HG03139 (cell line): ENCODE results near the gene ABI3.

ENCODE experiments used
- ATAC-seq: cut with Tn5 transposase; IDR thresholded peaks from one replicate; pipeline ENCODE4 v1.9.1; 2021; ENCODE audit not compliant: unreplicated experiment

The ABI3 gene

GRCh38 chr17:49224198-49224996 lies 13.9 kb downstream of the ABI3 start:
- ATAC-seq, result no peak

DNA sequence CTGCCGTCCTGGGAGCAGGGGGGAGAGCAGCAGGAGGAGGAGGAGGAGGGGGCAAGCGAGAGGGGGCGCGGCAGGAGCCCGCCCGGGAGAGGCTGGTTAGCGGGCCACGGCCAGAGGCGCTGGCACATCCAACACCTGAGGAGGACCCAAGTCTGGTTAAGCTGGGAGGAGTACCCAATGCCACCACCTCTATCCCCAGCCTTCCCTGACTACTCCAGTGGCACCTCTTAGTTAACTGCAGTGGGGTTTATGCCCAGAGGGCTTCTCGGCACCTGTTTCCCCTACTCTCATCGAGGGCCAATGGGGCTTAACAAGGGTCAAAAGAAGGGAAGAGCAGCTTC lies 14.5 kb downstream of the ABI3 start:
- no peak for ATAC-seq

DNA sequence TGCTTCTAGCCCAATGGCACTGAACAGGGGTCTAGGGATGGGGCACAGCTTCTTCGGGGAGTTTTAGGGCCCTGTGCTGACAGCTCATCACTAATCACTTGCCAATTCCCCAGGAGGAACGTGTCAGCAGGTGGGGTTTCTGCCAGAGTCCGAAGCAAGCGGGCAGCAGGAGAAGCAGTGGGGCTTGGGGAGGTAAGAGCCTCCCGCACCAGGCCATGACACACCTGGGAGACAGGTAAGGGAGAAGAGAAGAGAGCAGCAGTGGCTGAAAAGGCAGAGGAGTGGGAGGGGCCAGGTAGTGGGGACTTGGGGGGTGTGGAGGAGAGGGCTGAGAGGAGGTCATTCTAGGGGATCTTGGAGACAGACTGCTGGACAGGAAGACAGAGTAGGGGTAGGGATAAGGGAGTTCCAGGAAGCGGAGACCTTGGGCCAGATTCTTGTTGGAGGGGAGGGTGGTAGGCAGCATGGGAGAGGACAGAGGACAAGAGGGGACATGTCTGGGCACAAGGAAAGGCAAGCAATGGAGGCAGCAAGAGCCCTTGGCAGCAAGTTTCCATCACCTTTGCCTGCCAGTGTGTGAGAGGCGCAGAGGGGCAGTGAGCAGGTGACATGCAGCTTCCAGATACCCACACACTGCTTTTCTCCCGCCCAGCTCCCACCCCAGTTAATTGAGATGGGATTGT lies 15.2 kb downstream of the ABI3 start:
- ATAC-seq, result no peak

GRCh38 chr17:49226771-49227435 lies 16.4 kb downstream of the ABI3 start:
- no peak for ATAC-seq

- no peak for ATAC-seq
Observed at GRCh38 chr17:49227436-49228261, 17.1 kb downstream of the ABI3 start.

GRCh38 chr17:49229076-49229804 lies 18.7 kb downstream of the ABI3 start:
- no peak for ATAC-seq

DNA sequence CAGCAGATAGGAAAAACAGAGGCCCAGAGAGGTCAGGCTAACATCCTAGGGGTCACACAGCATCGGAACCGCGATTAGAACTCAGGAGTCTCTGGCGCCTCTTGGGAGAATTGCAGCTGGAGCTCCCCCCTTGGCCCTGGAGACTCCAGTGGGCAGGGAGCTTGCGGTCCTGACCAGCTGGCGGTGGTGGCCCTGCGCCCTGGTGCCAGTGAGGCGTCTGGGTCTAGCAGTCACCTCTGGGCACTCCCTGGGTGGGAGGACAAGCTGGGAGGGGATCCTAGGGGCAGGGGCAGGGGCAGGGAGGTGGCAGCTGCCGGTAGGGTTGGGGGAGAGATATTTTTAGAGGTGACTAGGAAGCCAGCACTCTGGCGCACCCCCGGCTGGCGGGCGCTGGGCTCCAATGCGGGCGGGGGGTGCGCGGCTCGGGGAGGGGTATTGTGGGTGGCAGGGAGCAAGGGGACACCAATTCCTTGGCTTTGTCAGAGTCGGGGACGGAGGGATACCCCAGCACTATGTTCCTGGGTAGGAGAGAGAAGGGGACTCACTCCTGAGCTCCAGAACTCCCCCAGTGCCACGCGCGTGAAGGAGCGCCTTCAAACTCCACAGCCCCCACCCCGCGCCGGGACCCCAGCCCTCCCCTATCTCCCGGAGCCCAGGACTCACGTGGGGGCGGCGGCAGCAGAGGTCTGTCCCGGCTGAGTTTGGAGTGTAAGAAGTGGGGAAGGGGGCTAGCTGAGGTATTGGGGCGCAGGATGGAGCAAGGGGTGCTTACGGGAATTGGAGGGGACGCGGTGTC lies 19.5 kb downstream of the ABI3 start:
- no peak for ATAC-seq

GRCh38 chr17:49230636-49231562 lies 20.4 kb downstream of the ABI3 start, which contains the start of gene PHOSPHO1:
Gene PHOSPHO1 (minus strand): TSS chr17:49230787. CDS start chr17:49226691, 4,096 bp downstream.
- no peak for ATAC-seq

DNA sequence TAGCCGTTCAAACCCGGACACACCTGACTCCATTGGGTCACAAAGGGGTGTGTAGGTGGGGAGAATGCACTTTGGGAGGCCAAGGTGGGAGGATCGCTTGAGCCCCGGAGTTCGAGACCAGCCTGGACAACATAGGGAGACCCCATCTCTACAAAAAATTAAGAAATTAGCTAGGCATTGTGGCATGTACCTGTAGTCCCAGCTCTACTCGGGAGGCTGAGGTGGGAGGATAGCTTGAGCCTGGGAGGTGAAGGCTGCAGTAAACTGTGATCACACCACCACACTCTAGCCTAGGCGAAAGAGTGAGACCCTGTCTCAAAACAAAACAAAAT lies 21.0 kb downstream of the ABI3 start:
- ATAC-seq, result no peak

DNA sequence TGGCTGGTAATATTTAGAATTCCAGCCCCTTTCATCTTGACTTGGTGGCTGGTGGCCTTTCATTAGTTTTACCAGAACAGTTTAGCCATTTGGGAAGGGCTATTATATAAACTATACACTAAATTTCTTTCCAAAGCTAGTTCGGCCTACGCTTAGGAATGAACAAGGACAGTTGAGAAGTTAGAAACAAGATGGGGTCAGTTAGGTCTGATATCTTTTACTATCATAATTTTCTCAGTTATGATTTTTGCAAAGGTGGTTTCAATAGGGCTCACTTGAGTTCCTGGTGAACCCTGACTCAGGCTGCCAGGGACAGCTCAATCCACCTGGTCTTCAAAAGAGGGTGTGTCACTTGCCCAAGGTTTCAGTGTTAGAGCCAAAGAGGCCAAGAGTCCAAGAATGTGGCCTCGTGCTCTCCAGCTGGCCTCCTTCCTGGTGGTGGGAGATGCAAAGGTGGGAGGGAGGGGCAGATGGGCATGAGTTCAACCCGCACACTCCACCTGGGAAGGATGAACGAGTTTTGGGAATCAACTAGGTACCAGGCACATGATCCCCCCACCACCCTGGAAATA lies 24.1 kb downstream of the ABI3 start:
- ATAC-seq, result no peak

DNA sequence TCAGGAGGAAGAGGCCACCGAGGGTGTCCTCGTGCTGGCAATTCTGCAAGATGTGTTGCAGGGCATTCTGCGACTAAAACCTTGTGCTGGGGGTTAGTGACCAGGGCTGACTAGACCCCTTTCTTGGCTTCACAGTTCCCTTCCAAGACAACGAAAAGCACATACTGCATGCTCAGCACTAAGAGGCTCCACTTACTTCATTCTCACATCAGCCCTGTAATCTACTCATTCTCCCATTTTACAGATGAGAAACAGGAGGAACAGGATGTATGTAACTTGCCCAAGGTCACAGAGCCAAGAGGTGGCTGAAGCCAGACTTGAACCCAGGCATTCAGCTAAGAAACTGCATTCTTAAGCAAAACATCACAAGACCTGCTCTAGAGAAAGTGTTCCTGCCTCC lies 25.4 kb downstream of the ABI3 start:
- no peak for ATAC-seq

DNA sequence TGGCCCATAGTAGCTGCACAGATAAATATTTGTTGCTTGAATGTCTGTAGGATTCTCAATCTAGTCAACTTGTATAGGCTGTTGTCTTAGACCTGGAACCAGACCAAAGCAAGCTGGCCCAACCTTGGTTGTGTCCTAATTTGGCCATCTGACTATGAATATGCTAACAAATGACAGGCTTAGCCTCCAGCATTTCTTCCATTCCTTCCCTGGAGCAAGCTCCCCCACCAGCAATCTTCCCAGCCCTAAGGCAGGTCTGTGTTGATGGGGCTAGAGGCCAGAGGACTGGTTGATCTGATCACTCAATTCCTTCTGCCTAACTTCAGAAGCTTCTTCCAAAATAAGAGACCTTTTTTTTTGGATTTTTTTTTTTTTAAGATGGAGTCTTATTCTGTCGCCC lies 29.5 kb downstream of the ABI3 start:
- no peak for ATAC-seq

DNA sequence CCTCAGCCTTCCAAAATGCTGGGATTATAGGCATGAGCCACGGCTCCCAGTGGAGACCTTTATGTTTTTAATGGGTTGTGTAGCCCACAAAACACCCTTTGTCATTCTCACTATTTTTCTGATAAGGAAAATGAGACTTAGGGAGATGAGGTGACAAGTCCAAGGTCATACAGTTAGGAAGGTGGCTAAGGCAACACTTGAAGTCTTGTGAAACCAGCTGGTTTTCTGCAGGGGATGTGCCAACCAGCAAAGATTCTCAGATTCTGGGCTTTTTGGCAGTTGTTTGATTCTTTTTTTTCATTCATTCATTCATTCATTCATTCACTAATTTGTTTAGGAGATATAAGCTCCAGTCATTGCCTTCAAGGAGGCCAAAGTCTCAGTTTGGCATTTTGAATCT lies 30.1 kb downstream of the ABI3 start:
- ATAC-seq, result no peak

DNA sequence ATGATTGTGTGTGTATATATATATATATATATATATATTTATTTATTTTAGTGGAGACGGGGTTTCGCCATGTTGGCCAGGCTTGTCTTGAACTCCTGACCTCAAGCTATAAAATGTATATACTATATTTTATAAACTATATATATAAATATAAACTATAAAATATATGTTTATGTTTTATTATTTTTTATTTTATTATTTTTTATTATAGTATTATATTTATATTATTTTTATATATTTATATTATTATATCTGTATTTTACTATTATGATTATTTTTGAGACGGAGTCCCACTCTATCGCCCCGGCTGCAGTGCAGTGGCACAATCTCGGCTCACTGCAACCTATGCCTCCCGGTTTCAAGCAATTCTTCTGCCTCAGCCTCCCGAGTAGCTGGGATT lies 30.5 kb downstream of the ABI3 start:
- no peak for ATAC-seq

DNA sequence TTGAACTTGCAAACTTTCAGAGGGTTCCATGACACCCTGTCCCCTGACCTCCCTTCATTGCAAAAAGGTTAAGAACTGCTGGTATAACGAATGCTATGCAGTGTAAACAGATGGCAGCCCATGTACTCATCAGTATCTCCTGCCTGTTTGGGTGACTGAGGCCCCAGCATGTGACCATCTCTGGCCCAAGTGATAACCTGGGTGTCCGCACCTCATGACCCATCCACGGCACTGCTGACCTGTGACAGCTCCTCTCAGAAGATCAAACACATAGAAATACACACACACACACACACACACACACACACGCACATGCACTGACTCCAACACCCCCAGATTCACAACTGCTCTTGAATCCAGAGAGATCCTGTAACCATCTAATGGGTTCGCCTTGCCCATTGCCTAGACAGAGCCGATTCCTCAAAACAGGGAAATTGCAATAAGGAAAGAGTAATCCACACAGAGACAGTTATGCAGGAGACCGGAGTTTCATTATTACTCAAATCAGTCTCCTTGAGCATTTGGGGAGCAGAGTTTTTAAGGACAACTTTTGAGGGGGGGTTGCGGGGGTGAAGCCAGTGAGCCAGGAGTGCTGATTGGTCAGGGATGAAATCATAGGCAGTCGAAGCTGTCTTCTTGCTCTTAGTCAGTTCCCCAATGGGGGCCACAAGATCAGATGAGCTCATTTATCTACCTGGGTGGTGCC lies 31.3 kb downstream of the ABI3 start:
- ATAC-seq, result no peak

- no peak for ATAC-seq
Observed at GRCh38 chr17:49242813-49243212, 32.3 kb downstream of the ABI3 start.

DNA sequence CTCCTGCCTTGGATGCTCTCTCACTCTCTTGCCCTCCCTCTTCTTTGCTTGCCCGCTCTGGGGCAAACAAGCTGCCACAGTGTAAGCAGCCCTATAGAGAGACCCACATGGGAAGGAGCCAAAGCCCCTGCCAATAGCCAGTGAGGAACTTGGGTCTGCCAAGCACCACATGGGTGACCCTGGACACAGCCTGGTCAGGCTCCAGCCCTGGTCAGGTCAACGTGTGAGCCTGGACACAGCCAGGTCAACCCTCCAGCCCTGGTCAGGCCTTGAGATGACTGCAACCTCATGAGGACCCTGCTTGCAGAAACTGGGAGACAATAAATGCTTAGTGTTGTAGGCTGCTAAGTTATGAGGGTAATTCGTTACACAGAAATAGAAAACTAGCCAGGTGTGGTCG lies 34.3 kb downstream of the ABI3 start:
- no peak for ATAC-seq

DNA sequence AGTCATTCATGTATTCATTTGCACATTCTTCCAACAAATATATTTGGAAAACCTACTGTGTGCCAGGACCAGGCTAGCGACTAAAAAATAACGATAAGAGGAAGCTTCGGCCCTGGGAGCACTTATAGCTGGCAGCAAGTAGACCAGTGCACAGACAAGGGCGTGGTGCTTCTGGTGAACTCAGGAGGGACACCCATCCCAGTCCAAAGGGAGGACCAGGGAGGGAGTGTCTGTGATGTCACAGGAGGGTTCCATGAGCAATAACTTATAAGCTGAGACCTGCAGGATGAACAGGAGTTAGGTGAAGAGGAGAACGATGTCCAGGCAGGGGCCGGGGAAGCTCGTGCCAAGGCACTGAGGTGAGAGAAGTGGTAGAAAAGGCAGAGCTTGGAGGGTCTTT lies 37.4 kb downstream of the ABI3 start:
- no peak for ATAC-seq
